NB4 (cell line): ENCODE measurements around the gene MAP3K7.

Source experiments
- DNase-seq: peaks from one replicate; pipeline ENCODE4 v3.0.0; 2010; ENCODE audit warnings: low read depth
- H3K4me3 ChIP-seq: one replicate; pipeline ENCODE4 v1.5.1; 2011; ENCODE audit warnings: mild to moderate bottlenecking, low read depth, low read length, moderate library complexity
- CTCF ChIP-seq: IDR thresholded peaks from one replicate; pipeline ENCODE4 v1.5.1; 2012; ENCODE audit warnings: low read depth, low read length
- MAX ChIP-seq: IDR thresholded peaks from 2 replicates; pipeline ENCODE4 v1.6.1; 2011; ENCODE audit warnings: low read depth, low read length
- MYC ChIP-seq: IDR thresholded peaks from 2 replicates; pipeline ENCODE4 v1.6.1; 2011; ENCODE audit warnings: low read depth, low read length
- POLR2A ChIP-seq: IDR thresholded peaks from 2 replicates; pipeline ENCODE4 v1.6.1; 2011; ENCODE audit warnings: mild to moderate bottlenecking; ENCODE audit not compliant: insufficient read length; ENCODE audit errors: extremely low read depth

MAP3K7 gene

GRCh38 chr6:90541221-90541620 lies 45.7 kb downstream of the MAP3K7 start:
- no peak for DNase-seq
- no peak overlapping the region for H3K4me3 ChIP-seq
- TF ChIP-seq MAX (no peak), POLR2A (no peak), CTCF (no peak), MYC (no peak)

- no peak for TF ChIP-seq MAX
- DNase-seq, result no peak
- H3K4me3 ChIP-seq, result no peak overlapping the region
Observed at GRCh38 chr6:90538278-90539046, 48.4 kb downstream of the MAP3K7 start.

GRCh38 chr6:90537723-90538258 lies 49.1 kb downstream of the MAP3K7 start:
- TF ChIP-seq MAX (peak; percentile 37; the same call in 1 of the 2 replicates), POLR2A (no peak), MYC (0 out of 2 replicates have a peak, but pooled peaks have one; percentile 10)
- DNase-seq, result peak; percentile 89
- no peak overlapping the region for H3K4me3 ChIP-seq

GRCh38 chr6:90537027-90537426 lies 49.8 kb downstream of the MAP3K7 start:
- peak; percentile 13 for DNase-seq
- no peak overlapping the region for H3K4me3 ChIP-seq
- TF ChIP-seq MAX, result no peak
- no peak for TF ChIP-seq CTCF
- TF ChIP-seq MYC, result no peak
- TF ChIP-seq POLR2A, result no peak

- no peak overlapping the region for H3K4me3 ChIP-seq
- DNase-seq, result no peak
- TF ChIP-seq POLR2A, result no peak
- TF ChIP-seq MAX, result no peak
- TF ChIP-seq CTCF, result no peak
- no peak for TF ChIP-seq MYC
Observed at GRCh38 chr6:90536520-90536919, 50.4 kb downstream of the MAP3K7 start.

- no peak for DNase-seq
- H3K4me3 ChIP-seq, result no peak overlapping the region
- TF ChIP-seq MAX (no peak), MYC (no peak), CTCF (no peak), POLR2A (no peak)
Observed at GRCh38 chr6:90534337-90535025, 52.4 kb downstream of the MAP3K7 start.
